Liver (tissue), 9 donors: Measurements from ENCODE around the gene DHRS7. TPM values are rescaled to one million over a fixed set of nuclear protein-coding genes. Genes with fewer than 3 reads are reported as not detected.

ENCODE experiments used
- DNase-seq: peaks from one replicate; pipeline ENCODE4 v3.0.0-alpha.2; 2017; ENCODE audit warnings: low spot score
- H3K27ac ChIP-seq, 2 donors: one replicate each; pipeline ENCODE4 v1.7.0; 2013; ENCODE audit warnings: inconsistent platforms in 2 of 2, low read length in 2 of 2, control low read depth in 1 of 2, low read depth in 1 of 2, mild to moderate bottlenecking in 1 of 2
- H3K27me3 ChIP-seq, 4 donors: one replicate each; pipeline versions ENCODE4 v1.6.1 to v1.7.0; 2013; ENCODE audit warnings: low read length in 3 of 4, inconsistent platforms in 1 of 4, mild to moderate bottlenecking in 1 of 4, moderate library complexity in 1 of 4; ENCODE audit not compliant: control insufficient read depth in 4 of 4, insufficient read depth in 4 of 4
- H3K36me3 ChIP-seq, 4 donors: one replicate each; pipeline versions ENCODE4 v1.6.1 to v1.7.0; 2013; ENCODE audit warnings: low read length in 3 of 4, mild to moderate bottlenecking in 3 of 4, low read depth in 1 of 4, moderate library complexity in 1 of 4; ENCODE audit not compliant: control insufficient read depth in 4 of 4, insufficient read depth in 3 of 4
- H3K4me1 ChIP-seq, 4 donors: one replicate each; pipeline versions ENCODE4 v1.6.1 to v1.7.0; 2013; ENCODE audit warnings: low read length in 3 of 4, mild to moderate bottlenecking in 3 of 4, moderate library complexity in 1 of 4; ENCODE audit not compliant: control insufficient read depth in 4 of 4, insufficient read depth in 4 of 4
- H3K4me3 ChIP-seq, 3 donors: one replicate each; pipeline versions ENCODE4 v1.6.1 to v1.7.0; 2013; ENCODE audit warnings: low read length in 3 of 3, control low read depth in 1 of 3, low read depth in 1 of 3, mild to moderate bottlenecking in 1 of 3
- H3K9ac ChIP-seq, 2 donors: one replicate each; pipeline ENCODE4 v1.7.0; 2013; ENCODE audit warnings: low read length in 2 of 2, mild to moderate bottlenecking in 2 of 2, moderate library complexity in 2 of 2, control low read depth in 1 of 2, low read depth in 1 of 2
- H3K9me3 ChIP-seq, 4 donors: one replicate each; pipeline versions ENCODE4 v1.6.1 to v1.7.0; 2013; ENCODE audit warnings: low read length in 3 of 4; ENCODE audit not compliant: control insufficient read depth in 4 of 4
- ATF3 ChIP-seq: IDR thresholded peaks from 2 replicates; pipeline ENCODE4 v1.6.1; 2016; ENCODE audit warnings: antibody characterized with exemption
- CTCF ChIP-seq: fragments of 150-350 bp; IDR thresholded peaks from 2 replicates; pipeline ENCODE4 v1.5.1; 2017; ENCODE audit warnings: improper control_type of control experiment, low read depth, low read length; ENCODE audit not compliant: missing input control
- EGR1 ChIP-seq, 2 donors: IDR thresholded peaks; 2 replicates each; pipeline ENCODE4 v1.6.1; 2016 to 2018; ENCODE audit warnings: antibody characterized with exemption in 2 of 2, low read depth in 2 of 2
- FOXA1 ChIP-seq: IDR thresholded peaks from 2 replicates; pipeline ENCODE4 v1.6.1; 2016; ENCODE audit warnings: antibody characterized with exemption
- HNF4G ChIP-seq: IDR thresholded peaks from 2 replicates; pipeline ENCODE4 v1.6.1; 2016; ENCODE audit warnings: antibody characterized with exemption
- MAX ChIP-seq: IDR thresholded peaks from 2 replicates; pipeline ENCODE4 v1.6.1; 2016; ENCODE audit warnings: antibody characterized with exemption
- RAD21 ChIP-seq, 2 donors: IDR thresholded peaks; 2 replicates each; pipeline ENCODE4 v1.6.1; 2016; ENCODE audit warnings: antibody characterized with exemption in 2 of 2, mild to moderate bottlenecking in 2 of 2
- REST ChIP-seq: IDR thresholded peaks from 2 replicates; pipeline ENCODE4 v1.6.1; 2016; ENCODE audit warnings: antibody characterized with exemption, mild to moderate bottlenecking
- RXRA ChIP-seq, 2 donors: IDR thresholded peaks; 2 replicates each; pipeline ENCODE4 v1.6.1; 2017 to 2018; ENCODE audit warnings: antibody characterized with exemption in 2 of 2, mild to moderate bottlenecking in 1 of 2
- SP1 ChIP-seq: IDR thresholded peaks from 2 replicates; pipeline ENCODE4 v1.6.1; 2018; ENCODE audit warnings: antibody characterized with exemption, mild to moderate bottlenecking
- YY1 ChIP-seq: IDR thresholded peaks from 2 replicates; pipeline ENCODE4 v1.6.1; 2016; ENCODE audit warnings: antibody characterized with exemption, mild to moderate bottlenecking
- ZBTB33 ChIP-seq: IDR thresholded peaks from 2 replicates; pipeline ENCODE4 v1.6.1; 2016; ENCODE audit warnings: antibody characterized with exemption
- WGBS: extraction: QIAGEN DNeasy Blood & Tissue Kit; methylation state at CpG from one replicate; pipeline ENCODE4 v1.1.7; 2013; 5-methylcytosine and 5-hydroxymethylcytosine counted together
- polyA plus RNA-seq, 2 donors: library from polyadenylated mRNA; stranded (reverse) in 1 of 2; unstranded in 1 of 2; fragments of 200-250 nt in 1 of 2; fragments of >200 nt in 1 of 2; fragmentation: Nextera tagmentation in 1 of 2; extraction: Ambion mirVana in 1 of 2; gene quantifications; one replicate each; pipeline versions ENCODE4 v1.2.1 to v1.2.3, GENCODE V29; 2013 to 2015
- total RNA-seq, 2 donors: library from RNA; depleted of rRNA; stranded (reverse); fragments of >200 nt; gene quantifications; one replicate each; pipeline ENCODE4 v1.2.3, GENCODE V29; 2014
- donor health status: healthy.
- donor health status: healthy.
- donor health status: healthy.
- donor health status: healthy.
- donor health status: healthy.

The DHRS7 gene
- total and polyA plus RNA-seq, 4 donors: 42.1 to 180 (median 80.3) TPM

- H3K9me3 ChIP-seq: no peaks in the 10 kb centered on the region
These were observed 13.6 kb upstream of the DHRS7 start for GRCh38 chr14:60178820-60179219.

DNA sequence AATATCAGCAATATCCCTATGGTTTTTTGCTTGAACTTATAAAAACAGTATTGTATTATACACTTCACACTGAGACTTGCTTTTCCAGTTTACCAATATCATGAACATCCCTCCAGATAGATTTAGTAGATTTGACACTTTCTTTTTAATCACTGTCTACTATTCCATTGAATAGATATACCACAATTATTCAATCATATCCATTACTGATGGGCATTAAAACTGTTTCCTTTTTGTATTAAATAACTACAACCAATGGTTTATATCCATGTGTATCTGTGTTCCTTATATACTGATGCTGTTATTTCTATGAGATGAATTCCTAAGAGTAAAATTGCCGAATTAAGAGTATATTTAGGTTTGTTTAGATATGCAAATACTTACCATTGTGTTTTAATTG lies 13.0 kb upstream of the DHRS7 start:
- Histone ChIP-seq H3K27ac (no peak overlapping the region), H3K9ac (no peak overlapping the region), H3K36me3 (no peaks in the 10 kb centered on the region), H3K9me3 (no peaks in the 10 kb centered on the region), H3K27me3 (no peaks in the 10 kb centered on the region), H3K4me1 (peaks cover 0 to under 1% (median 0%) of the 10 kb centered on the region in 4 donors), H3K4me3 (no peak overlapping the region)
- 86% methylated on average over 1 of the region's 1 CpG for WGBS
- DNase-seq: no peak
- TF ChIP-seq YY1: no peak
- no peak for TF ChIP-seq SP1
- TF ChIP-seq RAD21 (IDR thresholded peaks at IDR 0.05): no peak
- TF ChIP-seq MAX: no peak
- TF ChIP-seq FOXA1: no peak
- no peak for TF ChIP-seq RXRA (IDR thresholded peaks at IDR 0.05)
- no peak for TF ChIP-seq EGR1 (IDR thresholded peaks at IDR 0.05; ENCODE audit: low read depth in 2 of 2)
- TF ChIP-seq REST: no peak
- no peak for TF ChIP-seq ATF3
- TF ChIP-seq CTCF: no peak
- no peak for TF ChIP-seq ZBTB33
- TF ChIP-seq HNF4G: no peak

More at GRCh38 chr14:60178820-60179219, 13.6 kb upstream of the DHRS7 start:
- Histone ChIP-seq H3K4me3 (no peak overlapping the region), H3K36me3 (no peaks in the 10 kb centered on the region), H3K9ac (no peak overlapping the region), H3K27me3 (no peaks in the 10 kb centered on the region), H3K27ac (no peak overlapping the region), H3K4me1 (peaks cover 0 to 6% (median 2%) of the 10 kb centered on the region in 4 donors)
- TF ChIP-seq CTCF: no peak
- no peak for TF ChIP-seq MAX
- no peak for DNase-seq
- 97% methylated on average over 1 of the region's 1 CpG for WGBS
